ENCODE results near the gene MIPEP.

MIPEP gene

GRCh38 chr13:23865906-23866305 is 23.3 kb downstream of the MIPEP start:
- no peak for TF ChIP-seq REST (IDR thresholded peaks at IDR 0.05; ENCODE audit: low read depth)
- TF ChIP-seq CEBPB (IDR thresholded peaks at IDR 0.05): no peak
- no peak for TF ChIP-seq NFIC (IDR thresholded peaks at IDR 0.05)
- TF ChIP-seq TCF12 (IDR thresholded peaks at IDR 0.05; ENCODE audit: low read depth): no peak
- no peak for TF ChIP-seq FOXM1 (IDR thresholded peaks at IDR 0.05; ENCODE audit: borderline replicate concordance, low read depth)
- no peak for TF ChIP-seq MAX (IDR thresholded peaks at IDR 0.05)
- no peak for TF ChIP-seq USF1 (IDR thresholded peaks at IDR 0.05)
- no peak for TF ChIP-seq ZBTB7A (IDR thresholded peaks at IDR 0.05; ENCODE audit: low read depth)
- TF ChIP-seq TEAD4 (IDR thresholded peaks at IDR 0.05): no peak
- no peak for TF ChIP-seq YY1 (IDR thresholded peaks at IDR 0.05; ENCODE audit: low read depth)
- no peak for TF ChIP-seq CREB1 (IDR thresholded peaks at IDR 0.05; ENCODE audit: low read depth)
- TF ChIP-seq EGR1 (IDR thresholded peaks at IDR 0.05): no peak
- no peak for TF ChIP-seq TAF1 (IDR thresholded peaks at IDR 0.05; ENCODE audit: low read depth)
- TF ChIP-seq RAD21 (IDR thresholded peaks at IDR 0.05; ENCODE audit: low read depth): no peak
- TF ChIP-seq EP300 (IDR thresholded peaks at IDR 0.05; ENCODE audit: borderline replicate concordance): no peak

GRCh38 chr13:23865026-23865425 is 24.2 kb downstream of the MIPEP start:
- no peak for TF ChIP-seq MAX (IDR thresholded peaks at IDR 0.05)
- TF ChIP-seq RAD21 (IDR thresholded peaks at IDR 0.05; ENCODE audit: low read depth): no peak
- no peak for TF ChIP-seq CEBPB (IDR thresholded peaks at IDR 0.05)
- TF ChIP-seq ZBTB7A (IDR thresholded peaks at IDR 0.05; ENCODE audit: low read depth): no peak
- no peak for TF ChIP-seq TCF12 (IDR thresholded peaks at IDR 0.05; ENCODE audit: low read depth)
- TF ChIP-seq NFIC (IDR thresholded peaks at IDR 0.05): no peak
- TF ChIP-seq TEAD4 (IDR thresholded peaks at IDR 0.05): no peak
- TF ChIP-seq YY1 (IDR thresholded peaks at IDR 0.05; ENCODE audit: low read depth): no peak
- no peak for TF ChIP-seq EGR1 (IDR thresholded peaks at IDR 0.05)
- no peak for TF ChIP-seq REST (IDR thresholded peaks at IDR 0.05; ENCODE audit: low read depth)
- no peak for TF ChIP-seq EP300 (IDR thresholded peaks at IDR 0.05; ENCODE audit: borderline replicate concordance)

GRCh38 chr13:23861310-23861709 is 27.9 kb downstream of the MIPEP start:
- TF ChIP-seq EGR1 (IDR thresholded peaks at IDR 0.05): no peak
- TF ChIP-seq USF1 (IDR thresholded peaks at IDR 0.05): no peak
- TF ChIP-seq MAX (IDR thresholded peaks at IDR 0.05): no peak
- no peak for TF ChIP-seq NFIC (IDR thresholded peaks at IDR 0.05)
- TF ChIP-seq ZBTB7A (IDR thresholded peaks at IDR 0.05; ENCODE audit: low read depth): no peak
- TF ChIP-seq CEBPB (IDR thresholded peaks at IDR 0.05): no peak
- no peak for TF ChIP-seq TAF1 (IDR thresholded peaks at IDR 0.05; ENCODE audit: low read depth)
- no peak for TF ChIP-seq CREB1 (IDR thresholded peaks at IDR 0.05; ENCODE audit: low read depth)
- TF ChIP-seq YY1 (IDR thresholded peaks at IDR 0.05; ENCODE audit: low read depth): no peak
- no peak for TF ChIP-seq FOXM1 (IDR thresholded peaks at IDR 0.05; ENCODE audit: borderline replicate concordance, low read depth)
- TF ChIP-seq REST (IDR thresholded peaks at IDR 0.05; ENCODE audit: low read depth): no peak
- no peak for TF ChIP-seq EP300 (IDR thresholded peaks at IDR 0.05; ENCODE audit: borderline replicate concordance)
- no peak for TF ChIP-seq RAD21 (IDR thresholded peaks at IDR 0.05; ENCODE audit: low read depth)
- no peak for TF ChIP-seq TEAD4 (IDR thresholded peaks at IDR 0.05)
- no peak for TF ChIP-seq TCF12 (IDR thresholded peaks at IDR 0.05; ENCODE audit: low read depth)

GRCh38 chr13:23859904-23860303 is 29.3 kb downstream of the MIPEP start:
- no peak for TF ChIP-seq TEAD4 (IDR thresholded peaks at IDR 0.05)
- TF ChIP-seq FOXM1 (IDR thresholded peaks at IDR 0.05; ENCODE audit: borderline replicate concordance, low read depth): no peak
- TF ChIP-seq USF1 (IDR thresholded peaks at IDR 0.05): no peak
- no peak for TF ChIP-seq EGR1 (IDR thresholded peaks at IDR 0.05)
- no peak for TF ChIP-seq YY1 (IDR thresholded peaks at IDR 0.05; ENCODE audit: low read depth)
- TF ChIP-seq ZBTB7A (IDR thresholded peaks at IDR 0.05; ENCODE audit: low read depth): no peak
- TF ChIP-seq EP300 (IDR thresholded peaks at IDR 0.05; ENCODE audit: borderline replicate concordance): no peak
- TF ChIP-seq TAF1 (IDR thresholded peaks at IDR 0.05; ENCODE audit: low read depth): no peak
- no peak for TF ChIP-seq NFIC (IDR thresholded peaks at IDR 0.05)
- TF ChIP-seq REST (IDR thresholded peaks at IDR 0.05; ENCODE audit: low read depth): no peak
- TF ChIP-seq RAD21 (IDR thresholded peaks at IDR 0.05; ENCODE audit: low read depth): no peak
